Dedifferentiated amniotic fluid mesenchymal stem cell (primary cell): Measurements from ENCODE around the gene BCAS3.
"Not testable (repeated sequence)": the region's sequence is repeated elsewhere in the genome, so short reads cannot be mapped to it uniquely, and the experiment has no call there.

ENCODE experiments used
- DNase-seq: peaks from one replicate; pipeline ENCODE4 v3.0.0-alpha.2; 2016; ENCODE audit errors: extremely low spot score

BCAS3 gene

DNA sequence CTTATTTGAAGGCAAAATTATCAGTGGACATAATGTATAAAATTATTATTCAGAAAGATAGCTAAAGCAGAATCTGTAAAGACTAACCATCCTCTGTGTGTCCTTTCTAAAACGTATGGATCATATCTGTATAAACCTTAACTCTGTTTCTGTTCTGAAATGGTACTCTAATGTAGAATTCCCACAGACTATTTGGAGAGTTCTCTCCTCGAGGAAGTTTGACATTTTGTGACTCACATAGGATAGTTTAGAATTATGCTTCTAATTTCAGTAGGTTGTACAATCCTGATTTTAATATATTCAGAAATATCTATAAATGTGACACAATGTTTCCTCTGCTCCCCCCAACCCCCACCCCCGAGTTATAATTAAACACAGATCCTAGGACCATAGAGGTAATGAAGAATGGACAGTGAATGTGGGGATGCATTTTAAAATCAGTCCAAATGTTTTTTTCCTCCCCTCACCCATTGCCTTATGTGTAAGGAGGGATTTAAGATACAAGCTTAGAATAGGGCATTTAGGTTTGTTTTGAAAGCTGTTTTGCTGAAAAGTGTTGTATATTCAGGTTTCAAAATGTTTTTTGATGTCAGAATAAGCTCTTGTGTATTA is 66.8 kb downstream of the BCAS3 start:
- no peak for DNase-seq

DNA sequence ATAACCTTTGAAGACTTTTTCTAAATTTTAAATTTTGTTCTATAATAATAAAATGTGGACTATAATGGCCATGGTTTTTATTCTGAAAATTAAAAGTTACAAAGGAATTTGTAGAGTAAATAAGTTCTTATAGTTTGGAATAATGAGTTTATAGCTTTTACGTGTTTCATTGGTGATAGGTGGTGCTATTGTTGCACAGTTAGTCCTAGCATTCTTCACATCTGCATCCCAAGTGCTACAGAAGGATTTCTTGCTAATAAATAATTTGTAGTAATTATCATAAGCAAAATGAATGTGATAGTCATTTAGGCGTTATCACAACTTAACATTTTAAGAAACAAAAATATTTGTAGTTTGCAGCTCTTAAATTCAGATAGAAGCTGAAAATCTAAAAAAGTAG is 67.9 kb downstream of the BCAS3 start:
- DNase-seq = no peak

DNA sequence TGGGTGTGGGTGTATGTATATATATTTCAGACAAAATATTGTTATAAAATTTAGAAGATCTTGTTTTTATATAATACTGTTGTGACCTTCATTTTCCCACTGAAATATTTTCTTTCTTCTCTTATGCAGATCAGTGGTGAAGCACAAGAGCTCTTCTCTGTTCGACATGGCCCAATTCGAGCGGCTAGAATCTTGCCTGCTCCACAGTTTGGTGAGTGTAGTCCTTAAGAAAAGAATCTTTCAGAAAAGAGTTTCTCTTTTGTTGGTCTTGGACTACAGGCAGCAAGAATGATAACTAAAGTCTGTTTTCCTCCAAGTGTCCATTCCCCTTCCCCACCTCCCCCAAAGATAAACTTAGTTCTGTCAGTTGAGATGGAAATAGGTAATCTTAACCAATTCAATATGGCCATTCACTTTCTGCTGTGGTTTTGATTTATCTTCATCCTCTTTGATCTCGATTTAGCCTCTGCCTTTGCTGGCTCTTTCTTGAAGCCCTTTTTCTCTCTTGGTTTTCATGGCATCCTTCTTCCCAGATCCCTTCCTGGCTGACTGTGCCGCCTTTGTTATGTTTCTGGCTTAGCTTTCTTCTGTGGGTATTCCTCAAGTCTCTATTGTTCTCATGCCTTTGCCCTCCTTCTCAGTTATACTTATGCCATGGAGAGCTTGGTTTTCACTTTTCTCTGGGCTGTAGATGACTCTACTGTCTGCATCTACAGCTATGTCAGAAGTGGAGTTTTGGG is 69.6 kb downstream of the BCAS3 start:
- no peak for DNase-seq

DNA sequence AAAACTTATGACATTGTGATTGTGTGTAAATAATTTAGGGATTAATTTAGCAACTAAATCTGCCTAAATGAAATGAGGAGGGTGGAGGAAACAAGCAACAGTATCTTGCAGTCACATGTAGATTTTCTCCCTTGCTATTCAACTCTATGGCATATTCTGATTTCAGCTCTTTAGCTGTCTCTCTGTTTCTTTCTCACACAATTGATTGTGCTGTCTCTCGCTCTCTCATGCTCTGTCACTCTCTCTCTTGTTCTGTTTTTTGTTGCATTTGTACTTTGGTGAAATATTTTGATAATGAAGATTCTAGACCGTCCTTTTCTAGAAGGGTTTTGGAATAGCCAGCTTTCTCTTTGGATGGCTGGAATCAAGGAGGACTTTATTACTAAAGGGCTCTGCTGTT is 70.6 kb downstream of the BCAS3 start:
- DNase-seq = no peak

DNA sequence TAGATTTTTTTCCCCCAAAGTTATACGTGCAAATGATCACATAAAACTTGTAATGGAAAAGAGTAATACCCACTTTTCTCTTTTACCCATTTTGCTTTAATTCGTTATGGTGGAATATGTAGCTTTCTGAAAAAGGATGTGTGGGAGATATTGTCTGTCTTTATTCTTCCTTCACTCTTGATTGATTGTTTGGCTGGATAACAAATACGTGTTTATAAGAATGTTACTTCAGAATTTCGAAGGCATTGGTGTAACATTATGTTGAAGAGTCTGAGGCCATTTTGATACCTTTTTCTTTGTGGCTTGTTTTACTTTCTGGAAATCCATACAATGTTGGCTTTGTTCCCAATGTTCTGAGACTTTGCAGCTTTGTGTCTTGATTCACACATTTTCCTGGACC is 71.4 kb downstream of the BCAS3 start:
- no peak for DNase-seq

DNA sequence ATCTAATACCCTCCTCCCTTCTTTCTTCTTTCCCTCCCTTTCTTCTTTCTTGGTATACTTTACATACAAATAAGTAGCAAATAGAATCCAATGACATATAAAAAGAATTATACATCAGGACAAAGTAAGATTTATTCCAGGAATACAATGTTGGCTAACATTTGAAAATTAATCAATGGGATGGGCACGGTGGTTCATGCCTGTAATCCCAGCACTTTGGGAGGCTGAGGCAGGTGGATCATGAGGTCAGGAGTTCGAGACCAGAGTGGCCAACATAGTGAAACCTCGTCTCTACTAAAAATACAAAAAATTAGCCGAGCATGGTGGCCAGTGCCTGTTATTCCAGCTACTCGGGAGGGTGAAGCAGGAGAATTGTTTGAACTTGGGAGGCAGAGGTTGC is 72.1 kb downstream of the BCAS3 start:
- no peak for DNase-seq

DNA sequence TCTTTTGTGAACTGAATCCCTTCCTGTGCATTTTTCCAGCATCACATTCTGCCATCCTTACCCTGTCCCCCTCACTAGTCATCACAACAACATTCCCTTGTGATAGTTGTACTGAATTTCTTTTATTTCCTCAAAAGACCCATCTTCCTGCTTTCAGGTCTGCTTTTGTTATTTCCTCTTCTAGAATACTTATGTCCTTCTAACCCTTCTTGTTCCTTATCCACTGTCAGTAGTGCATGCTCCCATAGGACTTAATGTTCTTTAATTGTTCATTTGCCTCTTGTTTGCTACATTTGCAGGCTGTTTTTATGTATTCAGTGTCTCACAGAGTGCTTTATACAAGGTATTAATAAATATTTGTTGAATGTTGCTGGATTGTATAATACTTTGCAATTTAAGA is 73.0 kb downstream of the BCAS3 start:
- no peak for DNase-seq

DNA sequence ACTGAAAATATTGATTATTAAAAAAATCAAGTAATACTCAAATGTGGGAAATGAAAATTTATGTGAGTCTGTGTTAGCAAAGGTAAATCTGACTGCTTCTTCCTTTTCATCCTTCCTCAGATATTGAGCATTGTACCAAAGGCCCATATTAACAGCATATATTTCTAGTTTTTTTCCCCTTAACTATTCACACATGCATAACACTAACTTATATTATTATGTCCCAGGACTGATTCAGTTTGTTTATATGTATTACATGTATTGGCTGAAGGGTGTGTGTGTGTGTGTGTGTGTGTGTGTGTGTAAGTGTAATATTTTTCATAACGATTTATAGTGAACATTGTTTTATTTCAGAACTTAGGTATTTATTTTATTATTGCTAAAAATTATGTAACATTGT is 74.2 kb downstream of the BCAS3 start:
- DNase-seq = no peak

DNA sequence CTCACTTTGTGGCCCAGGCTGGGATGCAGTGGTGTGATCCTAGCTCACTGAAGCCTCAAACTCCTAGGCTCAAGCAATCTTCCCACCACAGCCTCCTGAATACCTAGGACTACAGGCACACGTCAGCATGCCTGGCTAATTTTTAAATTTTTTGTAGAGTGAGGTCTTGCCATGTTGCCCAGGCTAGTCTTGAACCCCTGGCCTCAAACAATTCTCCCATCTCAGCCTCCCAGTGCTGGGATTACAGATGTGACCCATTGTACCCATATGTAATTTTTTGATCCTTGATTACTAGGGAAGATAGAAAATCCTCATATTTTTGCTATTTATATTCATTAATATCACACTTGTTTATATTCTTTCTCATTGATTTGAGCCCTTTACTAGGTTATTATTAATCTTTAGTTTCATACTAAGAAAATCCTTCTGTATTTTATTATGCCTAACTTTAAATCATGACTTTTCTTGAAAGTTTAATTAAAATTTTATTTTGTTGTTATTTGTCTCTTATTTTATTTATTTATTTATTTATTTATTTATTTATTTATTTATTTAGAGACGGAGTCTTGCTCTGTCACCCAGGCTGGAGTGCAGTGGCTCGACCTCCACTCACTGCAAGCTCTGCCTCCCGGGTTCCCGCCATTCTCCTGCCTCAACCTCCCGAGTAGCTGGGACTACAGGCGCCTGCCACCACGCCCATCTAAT is 75.4 kb downstream of the BCAS3 start:
- no peak for DNase-seq

DNA sequence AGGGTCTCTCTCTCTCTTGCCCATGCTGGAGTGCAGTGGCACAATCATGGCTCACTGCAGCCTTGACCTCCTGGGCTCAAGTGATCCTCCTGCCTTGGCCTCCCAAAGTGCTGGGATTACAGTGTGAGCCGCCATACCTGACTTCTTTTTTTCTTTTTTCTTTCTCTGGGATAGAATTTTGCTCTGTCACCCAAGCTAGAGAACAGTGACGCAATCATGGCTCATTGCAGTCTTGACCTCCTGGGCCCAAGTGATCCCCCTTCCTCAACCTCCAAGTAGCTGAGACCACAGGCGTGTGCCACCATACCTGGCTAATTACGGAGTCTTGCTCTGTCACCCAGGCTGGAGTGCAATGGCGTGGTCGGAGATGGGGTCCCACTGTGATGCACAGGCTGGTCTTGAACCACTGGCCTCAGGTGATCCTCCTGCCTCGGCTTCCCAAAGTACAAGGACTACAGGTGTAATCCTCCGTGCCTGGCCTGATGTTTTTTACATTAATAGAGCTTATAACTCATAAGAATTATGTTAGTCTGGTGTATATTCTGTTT is 76.5 kb downstream of the BCAS3 start:
- no peak for DNase-seq

DNA sequence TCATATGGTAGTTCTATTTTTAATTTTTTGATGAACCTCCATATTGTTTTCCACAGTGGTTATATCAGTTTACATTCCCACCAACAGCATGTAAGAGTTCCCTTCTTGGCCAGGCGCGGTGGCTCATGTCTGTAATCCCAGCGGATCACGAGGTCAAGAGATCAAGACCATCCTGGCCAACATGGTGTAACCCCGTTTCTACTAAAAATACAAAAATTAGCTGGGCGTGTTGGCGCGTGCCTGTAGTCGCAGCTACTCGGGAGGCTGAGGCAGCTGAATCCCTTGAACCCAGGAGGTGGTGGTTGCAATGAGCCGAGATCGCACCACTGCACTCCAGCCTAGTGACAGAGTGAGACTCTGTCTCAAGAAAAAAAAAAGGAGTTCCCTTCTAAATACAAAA is 79.1 kb downstream of the BCAS3 start:
- not testable (repeated sequence) for DNase-seq

DNA sequence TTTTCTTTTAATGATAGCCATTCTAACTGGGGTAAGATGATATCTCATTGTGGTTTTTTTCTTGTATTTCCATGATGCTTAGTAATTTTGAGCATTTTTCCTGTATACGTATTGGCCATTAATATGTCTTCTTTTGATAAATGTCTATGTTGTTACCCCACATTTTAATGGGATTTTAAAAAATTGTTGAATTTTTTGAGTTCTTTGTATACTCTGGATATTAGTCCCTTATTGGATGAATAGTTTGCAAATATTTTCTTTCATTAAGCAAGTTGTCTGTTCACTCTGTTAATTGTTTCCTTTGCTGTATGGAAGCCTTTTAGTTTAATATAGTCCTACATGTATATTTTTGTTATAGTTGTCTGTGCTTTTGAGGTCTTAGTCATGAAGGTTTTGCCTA is 79.8 kb downstream of the BCAS3 start:
- no peak for DNase-seq

DNA sequence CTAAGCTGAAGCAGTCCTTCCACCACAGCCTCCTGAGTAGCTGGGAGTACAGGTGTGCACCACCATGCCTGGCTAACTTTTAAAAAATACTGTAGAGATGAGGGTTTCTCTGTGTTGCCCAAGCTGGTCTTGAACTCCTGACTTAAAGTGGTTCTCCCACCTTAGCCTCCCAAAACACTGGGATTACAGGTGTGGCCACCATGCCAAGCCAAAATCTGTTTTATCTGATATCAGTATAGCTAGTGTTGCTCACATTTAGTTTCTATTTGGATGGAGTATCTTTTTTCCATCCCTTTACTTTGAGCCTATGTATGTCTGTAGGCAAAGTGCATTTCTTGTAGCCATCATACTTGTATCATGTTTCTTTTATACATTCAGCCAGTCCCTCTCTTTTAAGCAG is 82.1 kb downstream of the BCAS3 start:
- no peak for DNase-seq

DNA sequence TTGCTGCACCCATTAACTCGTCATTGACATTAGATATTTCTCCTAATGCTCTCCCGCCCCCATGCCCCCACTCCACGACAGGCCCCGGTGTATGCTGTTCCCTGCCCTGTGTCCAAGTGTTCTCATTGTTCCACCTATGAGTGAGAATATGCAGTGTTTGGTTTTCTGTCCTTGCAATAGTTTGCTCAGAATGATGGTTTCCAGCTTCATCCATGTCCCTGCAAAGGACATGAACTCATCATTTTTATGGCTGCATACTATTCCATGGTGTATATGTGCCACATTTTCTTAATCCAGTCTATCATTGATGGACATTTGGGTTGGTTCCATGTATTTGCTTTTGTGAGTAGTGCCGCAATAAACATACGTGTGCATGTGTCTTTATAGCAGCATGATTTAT is 83.7 kb downstream of the BCAS3 start:
- DNase-seq = not testable (repeated sequence)

DNA sequence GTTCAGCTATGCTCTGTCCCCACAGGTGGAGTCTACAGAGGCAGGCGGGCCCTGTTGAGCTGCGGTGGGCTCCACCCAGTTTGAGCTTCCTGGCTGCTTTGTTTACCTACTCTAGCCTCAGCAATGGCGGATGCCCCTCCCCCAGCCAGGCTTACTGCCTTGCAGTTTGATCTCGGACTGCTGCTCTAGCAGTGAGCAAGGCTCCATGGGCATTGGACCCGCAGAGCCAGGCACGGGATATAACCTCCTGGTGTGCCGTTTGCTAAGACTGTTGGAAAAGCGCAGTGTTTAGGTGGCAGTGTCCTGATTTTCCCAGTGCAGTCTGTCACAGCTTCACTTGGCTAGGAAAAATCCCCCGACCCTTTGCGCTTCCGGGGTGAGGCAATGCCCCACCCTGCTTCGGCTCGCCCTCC is 89.1 kb downstream of the BCAS3 start:
- no peak for DNase-seq

DNA sequence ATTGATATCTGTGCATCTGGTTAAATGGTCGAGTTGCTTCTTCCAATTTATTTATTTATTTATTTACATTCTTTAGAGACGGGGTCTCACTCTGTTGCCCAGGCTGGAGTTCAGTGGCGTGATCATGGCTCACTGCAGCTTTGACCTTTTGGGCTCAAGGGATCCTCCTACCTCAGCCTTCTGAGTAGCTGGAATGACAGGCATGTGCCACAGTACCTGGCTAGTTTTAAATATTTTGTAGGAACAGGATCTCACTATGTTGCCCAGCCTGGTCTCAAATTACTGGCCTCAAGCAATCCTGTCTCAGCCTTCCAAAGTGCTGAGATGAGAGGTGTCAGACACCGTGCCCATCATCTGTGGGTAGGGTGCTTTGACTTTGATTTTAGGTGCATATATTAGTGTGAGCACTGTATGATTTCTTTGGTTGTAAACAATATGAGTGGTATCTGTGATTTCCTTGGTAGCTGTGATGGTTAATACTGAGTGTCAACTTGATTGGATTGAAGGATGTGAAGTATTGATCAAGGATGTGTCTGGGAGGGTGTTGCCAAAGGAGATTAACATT is 90.2 kb downstream of the BCAS3 start:
- no peak for DNase-seq

DNA sequence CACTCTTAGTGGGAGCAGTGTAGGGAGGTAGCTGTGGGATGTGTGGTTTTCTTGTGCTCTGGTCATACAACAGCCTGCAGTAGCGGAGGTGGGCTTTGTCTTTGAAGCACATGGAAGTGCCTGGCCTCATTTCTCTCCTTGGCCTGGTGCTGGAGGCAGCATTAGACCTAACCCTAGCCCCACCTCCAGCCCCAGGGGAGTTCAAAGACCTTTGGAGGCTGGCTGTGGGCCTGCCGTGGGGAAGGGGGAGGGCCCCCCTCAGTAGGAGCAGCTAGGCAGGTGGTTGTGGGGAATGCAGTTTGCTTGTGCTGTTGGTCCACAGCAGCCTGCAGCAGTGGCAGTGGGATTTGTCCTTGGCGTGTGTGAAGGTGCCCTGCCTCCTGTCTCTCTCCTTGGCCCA is 91.7 kb downstream of the BCAS3 start:
- DNase-seq = no peak

DNA sequence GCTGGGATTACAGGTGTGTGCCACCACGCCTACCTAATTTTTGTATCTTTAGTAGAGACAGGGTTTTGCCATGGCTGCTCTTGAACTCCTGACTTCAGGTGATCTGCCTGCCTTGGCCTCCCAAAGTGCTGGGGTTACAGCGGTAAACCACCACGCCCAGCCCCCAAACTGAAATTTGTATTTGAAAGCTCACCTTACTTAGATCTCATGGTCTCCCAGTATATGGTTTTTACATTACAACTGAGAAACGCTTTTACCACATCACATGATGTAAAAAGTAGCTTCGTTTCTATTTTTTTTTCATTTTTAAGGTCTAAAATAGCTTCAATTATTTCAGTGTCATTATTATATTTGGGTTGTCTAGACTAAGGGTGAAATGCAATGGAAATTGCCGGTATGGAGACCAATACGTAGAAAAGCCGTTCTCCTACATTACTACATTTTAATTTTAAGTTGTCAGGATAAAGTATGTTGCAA is 93.3 kb downstream of the BCAS3 start:
- DNase-seq = no peak

DNA sequence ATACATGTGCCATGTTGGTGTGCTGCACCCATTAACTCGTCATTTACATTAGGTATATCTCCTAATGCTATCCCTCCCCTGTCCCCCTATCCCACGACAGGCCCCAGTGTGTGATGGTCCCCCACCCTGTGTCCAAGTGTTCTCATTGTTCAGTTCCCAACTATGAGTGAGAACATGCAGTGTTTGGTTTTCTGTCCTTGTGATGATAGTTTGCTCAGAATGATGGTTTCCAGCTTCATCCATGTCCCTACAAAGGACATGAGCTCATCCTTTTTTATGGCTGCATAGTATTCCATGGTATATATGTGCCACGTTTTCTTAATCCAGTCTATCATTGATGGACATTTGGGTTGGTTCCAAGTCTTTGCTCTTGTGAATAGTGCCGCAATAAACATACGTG is 94.0 kb downstream of the BCAS3 start:
- DNase-seq = not testable (repeated sequence)

DNA sequence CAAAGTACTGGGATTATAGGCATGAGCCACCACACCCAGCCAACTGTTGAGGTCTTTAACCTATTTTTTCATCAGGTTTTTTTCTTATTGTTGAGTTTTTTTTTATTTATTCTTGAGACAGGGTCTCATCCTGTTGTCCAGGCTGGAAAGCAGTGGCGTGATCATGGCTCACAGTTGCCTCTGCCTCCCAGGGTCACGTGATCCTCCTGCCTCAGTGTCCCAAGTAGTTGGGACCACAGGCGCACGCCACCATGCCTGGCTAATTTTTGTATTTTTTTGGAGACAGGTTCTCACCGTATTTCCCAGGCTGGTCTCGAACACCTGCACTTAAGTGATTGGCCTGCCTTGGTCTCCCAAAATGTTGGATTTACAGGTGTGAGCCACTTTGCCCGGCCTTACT is 95.9 kb downstream of the BCAS3 start:
- DNase-seq = no peak

DNA sequence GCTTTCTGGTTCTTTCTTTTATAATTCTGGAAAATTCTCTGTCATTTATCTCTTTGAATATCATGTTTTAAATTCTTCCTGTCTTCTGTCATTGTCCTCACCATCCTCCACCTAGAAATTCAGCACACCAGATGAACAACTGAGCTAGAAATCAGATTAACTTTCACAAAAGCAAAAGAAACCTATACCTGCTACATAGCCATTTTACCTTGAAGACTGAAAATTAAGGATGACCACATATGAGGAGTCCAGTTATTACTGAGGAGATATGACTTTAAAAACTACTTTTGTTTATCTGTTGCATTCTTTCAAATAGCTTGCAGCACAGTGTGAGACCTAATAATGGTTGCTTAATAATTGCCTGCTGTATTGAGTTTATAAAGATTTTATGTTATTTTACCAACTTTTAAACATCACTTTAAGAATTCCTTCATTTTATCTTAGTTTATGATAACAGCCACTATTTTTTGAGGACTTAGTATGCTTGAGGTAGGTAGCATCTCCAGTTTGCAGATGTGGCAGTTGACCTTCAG is 104.3 kb downstream of the BCAS3 start:
- DNase-seq = no peak

DNA sequence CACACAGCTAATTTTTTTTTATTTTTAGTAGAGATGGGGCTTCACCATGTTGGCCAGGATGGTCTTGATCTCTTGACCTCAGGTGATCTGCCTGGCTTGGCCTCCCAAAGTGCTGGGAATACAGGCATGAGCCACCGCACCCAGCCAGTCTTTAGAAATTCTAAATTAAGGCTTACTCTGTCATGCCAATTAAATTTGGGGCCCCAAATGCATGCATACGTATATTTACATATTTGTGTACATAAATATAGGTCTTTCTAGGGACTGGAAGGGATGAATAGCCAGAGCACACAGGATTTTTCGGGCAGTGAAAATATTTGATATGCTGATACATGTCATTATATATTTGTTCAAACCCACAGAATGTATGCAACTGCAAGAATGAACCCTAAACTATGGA is 105.1 kb downstream of the BCAS3 start:
- no peak for DNase-seq
